Right ventricle myocardium superior (tissue), 1 donor: ENCODE results near the gene LHPP. TPM values are rescaled to one million over a fixed set of nuclear protein-coding genes. Genes with fewer than 3 reads are reported as not detected.
"Not testable (repeated sequence)": the region's sequence is repeated elsewhere in the genome, so short reads cannot be mapped to it uniquely, and the experiment has no call there.

Experiments
- ATAC-seq: fragments of 200-7000 bp; cut with Tn5 transposase; one replicate; pipeline ENCODE4 v1.9.1; 2020; ENCODE audit warnings: mild to moderate bottlenecking; ENCODE audit not compliant: poor library complexity
- DNase-seq: peaks from one replicate; pipeline ENCODE4 v3.0.0-alpha.2; 2020
- intact Hi-C: fragments of 100-400 bp; cut with DNase I; formaldehyde crosslinking; loops from one replicate; pipeline ENCODE4 v1.11.2; 2022
- total RNA-seq: library from RNA; stranded (reverse); fragmentation: NEBNext Ultra II Directional; extraction: Animal tissue kit (Norgen Biotek cat#: 25700); gene quantifications from one replicate; pipeline ENCODE4 v1.2.1, GENCODE V29; 2021
- donor health status: DM: no; HTN: yes; CAD: no; lungs with severe emphysema.

LHPP gene
- total RNA-seq, 1 donor from 2014 or later: 7.4 TPM

GRCh38 chr10:124542336-124542735, 80.7 kb downstream of the LHPP start:
- ATAC-seq (no peak), DNase-seq (no peak)
- intact Hi-C loops: loop anchor here (5.0 kb wide), 1 partner anchor 80 kb away; no protein-coding TSS in a partner anchor

- intact Hi-C loops: loop anchor here (5.0 kb wide), 1 partner anchor 79 kb away; no protein-coding TSS in a partner anchor
- DNase-seq (no peak), ATAC-seq (no peak)
Measured at GRCh38 chr10:124543146-124543545, 81.5 kb downstream of the LHPP start.

DNA sequence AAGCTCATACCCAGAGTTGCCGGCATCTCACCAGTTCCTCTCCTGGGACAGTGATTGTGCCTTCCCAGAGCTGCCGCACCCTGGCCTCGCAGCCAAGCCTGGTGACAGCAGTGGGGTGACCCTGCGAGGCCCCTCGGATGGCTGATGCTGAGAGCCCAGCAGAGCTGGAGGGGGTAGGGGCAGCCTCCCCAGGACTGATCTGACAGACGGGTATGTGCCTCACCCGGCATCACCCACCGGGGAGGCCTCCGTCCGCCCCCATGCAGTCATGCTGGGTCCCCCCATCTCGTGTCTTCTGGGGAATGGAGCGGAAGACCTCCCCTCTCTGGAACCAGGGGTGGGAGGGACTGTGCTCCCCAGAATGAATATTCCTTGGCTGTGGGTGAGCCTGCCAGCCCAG, 82.3 kb downstream of the LHPP start:
- ATAC-seq: no peak
- intact Hi-C loops: loop anchor here (5.0 kb wide), 1 partner anchor 78 kb away; no protein-coding TSS in a partner anchor
- no peak for DNase-seq

GRCh38 chr10:124544711-124545110, 83.1 kb downstream of the LHPP start:
- intact Hi-C loops: loop anchor here (5.0 kb wide), 1 partner anchor 78 kb away; no protein-coding TSS in a partner anchor
- ATAC-seq (no peak), DNase-seq (no peak)

DNA sequence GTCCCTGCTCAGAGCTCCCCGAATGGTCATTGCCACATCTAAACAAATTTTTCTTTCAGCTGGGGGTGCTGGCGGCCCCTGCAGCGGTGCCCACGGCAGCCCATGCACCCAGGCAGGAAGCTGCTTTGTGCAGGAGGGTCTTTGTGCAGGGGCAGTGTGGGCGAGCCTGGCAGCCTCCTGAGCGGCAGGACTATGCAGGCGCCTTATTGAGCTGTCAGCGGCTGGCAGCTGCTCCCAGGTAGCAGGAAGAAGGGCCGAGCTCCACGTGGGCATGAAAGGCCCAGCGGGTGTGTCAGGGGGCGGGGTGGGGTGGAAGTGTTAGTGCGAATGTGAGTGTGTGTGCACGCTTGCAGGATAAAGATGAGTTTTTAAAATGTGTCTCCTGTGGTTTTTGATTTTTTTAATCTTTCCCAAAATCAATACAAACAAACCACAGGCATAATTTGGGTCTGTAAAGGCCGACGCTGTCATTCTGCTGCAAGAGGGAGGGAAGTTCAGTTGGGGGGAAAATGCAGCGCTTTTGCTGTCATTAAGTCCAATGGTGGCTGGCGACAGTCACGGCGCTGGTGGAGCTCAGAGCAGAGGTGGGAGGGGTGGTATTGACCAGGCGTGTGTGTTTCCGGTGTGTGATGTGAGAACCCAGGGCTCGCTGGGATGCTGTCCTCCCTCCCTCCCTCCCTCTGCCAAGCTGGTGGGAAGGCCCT, 83.9 kb downstream of the LHPP start:
- ATAC-seq (no peak), DNase-seq (no peak)
- intact Hi-C loops: no loop called here

DNA sequence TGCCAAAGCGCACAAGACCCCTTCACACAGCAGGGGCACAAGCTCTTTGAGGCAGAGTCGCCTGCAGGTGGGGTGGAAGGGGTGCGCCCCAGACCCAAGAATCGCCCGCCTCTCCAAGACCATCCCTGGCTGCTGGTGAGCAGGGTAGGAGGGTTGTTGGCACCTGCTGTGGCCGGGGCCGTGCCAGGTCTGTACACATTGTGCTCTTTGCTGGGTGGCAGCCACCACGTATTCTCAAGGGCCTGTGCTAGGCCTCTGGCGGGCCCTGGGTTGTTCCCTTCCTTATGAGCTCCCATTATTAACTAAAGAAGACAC, 84.4 kb downstream of the LHPP start:
- peak; percentile 60 for ATAC-seq
- intact Hi-C loops: no loop called here
- DNase-seq: no peak

DNA sequence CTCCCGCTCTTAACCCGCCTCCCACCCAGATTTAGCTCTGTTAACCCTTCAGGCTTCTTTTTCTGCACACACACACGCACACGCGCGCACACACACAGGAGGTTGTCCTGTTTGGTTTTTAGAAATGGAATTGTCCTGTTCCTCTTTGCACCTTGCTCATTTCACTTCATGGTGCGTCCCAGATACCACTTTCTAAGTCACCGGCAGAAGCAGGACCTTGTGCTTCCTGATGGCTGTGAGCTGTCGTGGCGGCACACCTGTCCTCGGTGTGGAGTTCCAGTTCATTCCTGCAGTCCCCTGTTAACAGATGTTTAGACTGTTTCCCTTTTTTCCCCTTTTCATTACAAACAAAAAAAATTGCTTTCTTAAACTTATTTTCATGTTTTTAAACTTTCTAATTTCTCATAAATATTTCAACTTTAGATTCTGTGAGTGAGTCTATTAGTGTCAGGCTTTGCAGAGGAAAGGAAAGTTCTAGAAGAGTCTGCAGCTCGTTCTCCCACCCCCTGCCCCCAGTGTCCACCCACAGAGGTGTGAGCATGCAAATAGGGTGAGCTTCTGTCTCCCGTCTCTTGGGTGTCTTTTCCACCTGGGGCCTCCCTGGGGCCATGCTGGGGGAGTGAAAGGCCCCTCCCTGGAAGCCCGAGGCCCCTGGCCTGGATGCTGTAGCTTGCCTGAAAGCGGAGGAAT, 85.5 kb downstream of the LHPP start:
- intact Hi-C loops: no loop called here
- DNase-seq (no peak), ATAC-seq (no peak)

DNA sequence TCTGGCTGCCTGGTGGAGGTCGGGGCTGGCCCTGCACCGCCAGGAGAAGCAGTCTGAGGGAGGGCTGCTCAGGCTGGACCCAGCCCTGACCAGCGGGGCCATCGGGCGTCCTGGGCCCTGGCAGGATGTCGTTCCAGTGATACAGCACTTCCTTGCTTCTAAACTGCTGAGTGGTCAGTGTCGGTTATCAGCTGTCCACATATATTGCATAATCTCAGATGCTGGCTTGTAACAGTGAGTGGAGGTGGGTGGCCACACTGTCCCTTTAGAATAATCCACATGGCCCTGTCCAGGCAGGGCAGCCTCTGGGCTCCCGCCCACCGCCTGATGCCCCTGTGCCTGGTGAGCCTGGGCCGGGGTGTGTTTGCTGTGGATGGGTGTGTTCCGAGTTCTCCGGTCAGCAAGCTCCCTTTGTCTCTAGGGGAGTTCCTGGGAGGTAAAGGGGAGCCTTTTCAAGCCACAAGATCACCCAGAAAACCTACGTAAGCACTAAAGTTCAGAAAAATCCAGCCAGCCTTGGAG, 86.1 kb downstream of the LHPP start:
- ATAC-seq: peak; percentile 64
- intact Hi-C loops: no loop called here
- DNase-seq: no peak

- intact Hi-C loops: not testable (repeated sequence)
Measured at GRCh38 chr10:124549171-124549570, 87.5 kb downstream of the LHPP start.

GRCh38 chr10:124550293-124551034, 88.8 kb downstream of the LHPP start:
- ATAC-seq (no peak), DNase-seq (peak; percentile 33)
- intact Hi-C loops: no loop called here

More at GRCh38 chr10:124549171-124549570, 87.5 kb downstream of the LHPP start:
- ATAC-seq, DNase-seq: not testable (repeated sequence)

- ATAC-seq: no peak
- intact Hi-C loops: no loop called here
- DNase-seq: no peak
Measured at GRCh38 chr10:124551097-124551496, 89.5 kb downstream of the LHPP start.

DNA sequence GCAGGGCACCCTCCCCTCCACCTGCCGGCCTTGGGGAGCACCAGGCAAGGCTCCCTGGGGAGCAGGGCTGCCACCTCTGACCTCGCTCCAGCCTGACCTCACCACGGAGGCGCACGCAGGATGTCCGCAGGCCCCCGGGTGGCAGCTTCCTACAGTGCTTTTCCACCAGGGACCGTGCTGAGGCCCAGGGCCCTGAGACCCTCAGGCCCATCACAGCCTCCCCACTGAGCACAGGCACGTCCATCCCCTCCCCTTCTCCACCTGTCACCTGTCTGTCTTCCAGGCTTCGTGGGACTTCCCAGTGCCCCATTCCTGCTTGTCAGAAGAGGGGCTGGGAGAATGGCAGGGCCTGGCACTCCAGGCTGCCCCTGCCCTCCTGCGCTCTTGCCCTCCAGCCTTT, 90.1 kb downstream of the LHPP start:
- DNase-seq (peak; percentile 35), ATAC-seq (no peak)
- intact Hi-C loops: no loop called here

GRCh38 chr10:124552691-124553276, 91.2 kb downstream of the LHPP start:
- DNase-seq (no peak), ATAC-seq (no peak)
- intact Hi-C loops: no loop called here

GRCh38 chr10:124554085-124554858, 92.6 kb downstream of the LHPP start:
- intact Hi-C loops: no loop called here
- DNase-seq: no peak
- no peak for ATAC-seq

DNA sequence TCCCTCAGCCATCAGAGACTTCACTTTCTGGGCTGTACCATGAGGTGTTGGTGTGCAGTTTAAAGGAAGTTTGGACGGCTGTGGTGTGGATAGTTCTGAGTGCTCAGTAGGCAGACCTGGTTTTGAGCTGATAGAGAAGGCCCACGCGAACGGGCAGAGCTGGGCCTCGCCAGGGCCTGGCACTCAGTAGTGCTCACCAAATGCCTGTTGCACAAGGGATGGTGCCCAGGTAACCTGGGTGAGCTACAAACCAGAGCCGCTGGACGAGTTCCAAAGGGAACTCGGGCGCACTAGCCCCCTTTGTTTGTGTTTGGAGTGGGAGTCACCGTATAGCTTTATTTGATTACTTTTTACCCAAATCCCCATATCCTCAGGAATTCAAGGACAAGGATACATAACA, 95.5 kb downstream of the LHPP start:
- no peak for ATAC-seq
- intact Hi-C loops: no loop called here
- DNase-seq: no peak

DNA sequence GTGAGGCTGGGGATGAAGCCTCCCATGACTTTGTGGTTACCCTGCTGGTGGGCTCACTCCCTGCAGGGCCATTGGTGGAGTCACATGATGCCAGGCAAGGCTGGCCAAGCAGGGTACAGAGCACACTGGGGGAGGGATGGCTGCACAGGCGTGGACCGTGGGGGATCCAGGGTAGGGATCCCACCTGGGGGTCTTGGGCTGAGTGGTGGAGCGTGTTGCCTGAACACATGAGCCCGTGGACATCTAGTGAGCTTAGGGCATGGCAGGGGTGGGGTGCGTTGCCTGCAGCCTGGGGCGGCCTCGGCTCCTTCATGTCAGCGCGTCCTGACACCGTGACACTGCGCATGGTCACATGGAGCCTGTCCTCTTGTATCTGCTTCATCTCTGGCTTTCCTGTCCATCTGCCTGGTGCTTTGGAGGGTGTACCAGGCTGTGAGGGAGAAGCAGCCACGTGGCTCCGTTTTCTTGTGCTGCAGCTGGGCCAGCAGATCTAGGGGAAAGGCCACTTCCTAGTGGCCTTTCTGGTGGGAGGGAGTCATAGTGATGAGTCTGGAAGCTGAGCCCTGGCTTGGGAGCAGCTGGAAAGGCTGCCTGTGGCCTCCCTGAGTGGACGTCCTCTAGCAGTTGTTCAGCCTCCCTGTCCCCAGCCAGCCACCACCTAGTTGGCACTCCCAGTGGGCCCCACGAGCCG, 96.2 kb downstream of the LHPP start:
- peak; percentile 13 for ATAC-seq
- intact Hi-C loops: no loop called here
- DNase-seq: no peak

- DNase-seq (no peak), ATAC-seq (no peak)
- intact Hi-C loops: no loop called here
Measured at GRCh38 chr10:124558339-124559321, 97.0 kb downstream of the LHPP start.
